GM12864 (cell line): ENCODE measurements around the gene SLC6A6.

Experiments
- DNase-seq: peaks from one replicate; pipeline ENCODE4 v3.0.0-alpha.2; 2011; ENCODE audit warnings: low read depth
- H3K4me3 ChIP-seq: 2 replicates; pipeline ENCODE4 v1.5.1; 2011; ENCODE audit warnings: mild to moderate bottlenecking, low read depth, low read length, control low read depth
- CTCF ChIP-seq: IDR thresholded peaks from 2 replicates; pipeline ENCODE4 v1.5.1; 2011; ENCODE audit warnings: low read depth, mild to moderate bottlenecking, moderate library complexity, low read length, control low read depth, inconsistent platforms; ENCODE audit errors: missing control alignments

SLC6A6 gene

GRCh38 chr3:14478956-14479550 lies 76.6 kb downstream of the SLC6A6 start:
- no peak for DNase-seq
- no peak overlapping the region for H3K4me3 ChIP-seq
- TF ChIP-seq CTCF = no peak

GRCh38 chr3:14479591-14479990 lies 77.2 kb downstream of the SLC6A6 start:
- H3K4me3 ChIP-seq = no peak overlapping the region
- TF ChIP-seq CTCF = no peak
- no peak for DNase-seq

- no peak for TF ChIP-seq CTCF
- H3K4me3 ChIP-seq = no peak overlapping the region
- no peak for DNase-seq
Observed at GRCh38 chr3:14480207-14481017, 78.0 kb downstream of the SLC6A6 start.

GRCh38 chr3:14481018-14481645 lies 78.7 kb downstream of the SLC6A6 start:
- no peak for DNase-seq
- no peak for TF ChIP-seq CTCF
- no peak overlapping the region for H3K4me3 ChIP-seq

- no peak for DNase-seq
- no peak overlapping the region for H3K4me3 ChIP-seq
- TF ChIP-seq CTCF = no peak
Observed at GRCh38 chr3:14481646-14482036, 79.2 kb downstream of the SLC6A6 start.

GRCh38 chr3:14482271-14482721 lies 79.9 kb downstream of the SLC6A6 start:
- no peak for DNase-seq
- no peak for TF ChIP-seq CTCF
- no peak overlapping the region for H3K4me3 ChIP-seq
